Left ventricle myocardium inferior (tissue), 1 donor: ENCODE results near the gene MYH9. TPM values are rescaled to one million over a fixed set of nuclear protein-coding genes. Genes with fewer than 3 reads are reported as not detected.

Source experiments
- DNase-seq: peaks from one replicate; pipeline ENCODE4 v3.0.0-alpha.2; 2020
- H3K27ac ChIP-seq: fragments of 200-600 bp; replicated peaks from 2 replicates; pipeline ENCODE4 v1.8.0; 2021
- H3K27me3 ChIP-seq: fragments of 200-600 bp; 2 replicates; pipeline ENCODE4 v1.8.0; 2021; ENCODE audit warnings: low read depth
- H3K36me3 ChIP-seq: fragments of 200-600 bp; 2 replicates; pipeline ENCODE4 v1.8.0; 2021
- H3K4me1 ChIP-seq: fragments of 200-600 bp; 2 replicates; pipeline ENCODE4 v1.8.0; 2021
- H3K4me3 ChIP-seq: fragments of 200-600 bp; 2 replicates; pipeline ENCODE4 v1.8.0; 2021; ENCODE audit warnings: mild to moderate bottlenecking, moderate library complexity
- H3K9me3 ChIP-seq: fragments of 200-600 bp; replicated peaks from 2 replicates; pipeline ENCODE4 v1.8.0; 2021
- CTCF ChIP-seq: fragments of 200-600 bp; IDR thresholded peaks from 2 replicates; pipeline ENCODE4 v1.8.0; 2021; ENCODE audit warnings: antibody characterized with exemption, mild to moderate bottlenecking, borderline replicate concordance
- intact Hi-C: fragments of 100-400 bp; cut with micrococcal nuclease; formaldehyde crosslinking; loops from one replicate; pipeline ENCODE4 v1.11.0; 2022
- total RNA-seq: library from RNA; stranded (reverse); fragmentation: NEBNext Ultra II Directional; extraction: Animal tissue kit (Norgen Biotek cat#: 25700); gene quantifications from one replicate; pipeline ENCODE4 v1.2.1, GENCODE V29; 2021
- donor health status: DM: no; HTN: yes; CAD: no; lungs with severe emphysema.

The MYH9 gene
- total RNA-seq, 1 donor from 2014 or later, result 150 TPM

- no peak for DNase-seq
- intact Hi-C loops, result no loop called here
- H3K36me3 ChIP-seq, result peaks cover 5% of the 10 kb centered on the region
- peak overlapping the region; percentile 15 for H3K4me3 ChIP-seq
- no peaks in the 10 kb centered on the region for H3K27me3 ChIP-seq
- peaks cover 99% of the 10 kb centered on the region for H3K4me1 ChIP-seq
- H3K9me3 ChIP-seq, result no peaks in the 10 kb centered on the region
- H3K27ac ChIP-seq, result peak overlapping the region; percentile 100
- no peak for TF ChIP-seq CTCF
These were observed 26.8 kb downstream of the MYH9 start for GRCh38 chr22:36360871-36361383.

- DNase-seq, result no peak
- Histone ChIP-seq H3K4me1 (peaks cover 99% of the 10 kb centered on the region), H3K27me3 (no peaks in the 10 kb centered on the region), H3K9me3 (no peaks in the 10 kb centered on the region), H3K36me3 (peaks cover 5% of the 10 kb centered on the region), H3K4me3 (peak overlapping the region; percentile 13), H3K27ac (peak overlapping the region; percentile 100)
- TF ChIP-seq CTCF, result no peak
- intact Hi-C loops, result no loop called here
These were observed 27.8 kb downstream of the MYH9 start for GRCh38 chr22:36360011-36360410.

- H3K27me3 ChIP-seq, result no peaks in the 10 kb centered on the region
- H3K27ac ChIP-seq, result peak overlapping the region; percentile 100
- H3K4me1 ChIP-seq, result peaks cover 97% of the 10 kb centered on the region
- no peaks in the 10 kb centered on the region for H3K9me3 ChIP-seq
- H3K4me3 ChIP-seq, result peak overlapping the region; percentile 2
- DNase-seq, result no peak
- intact Hi-C loops, result no loop called here
- TF ChIP-seq CTCF, result no peak
- H3K36me3 ChIP-seq, result peaks cover 5% of the 10 kb centered on the region
These were observed 28.2 kb downstream of the MYH9 start for GRCh38 chr22:36359470-36359996.

- peaks cover 97% of the 10 kb centered on the region for H3K4me1 ChIP-seq
- H3K36me3 ChIP-seq, result peaks cover 5% of the 10 kb centered on the region
- H3K27me3 ChIP-seq, result no peaks in the 10 kb centered on the region
- no peak for DNase-seq
- TF ChIP-seq CTCF, result no peak
- H3K4me3 ChIP-seq, result peak overlapping the region; percentile 2
- no peaks in the 10 kb centered on the region for H3K9me3 ChIP-seq
- H3K27ac ChIP-seq, result peak overlapping the region; percentile 100
- intact Hi-C loops, result no loop called here
These were observed 29.0 kb downstream of the MYH9 start for GRCh38 chr22:36358533-36359469.

GRCh38 chr22:36356708-36357624 lies 30.8 kb downstream of the MYH9 start:
- peaks cover 97% of the 10 kb centered on the region for H3K4me1 ChIP-seq
- DNase-seq, result no peak

More at GRCh38 chr22:36356708-36357624, 30.8 kb downstream of the MYH9 start:
- no peaks in the 10 kb centered on the region for H3K36me3 ChIP-seq
- H3K27ac ChIP-seq, result peak overlapping the region; percentile 100
- H3K9me3 ChIP-seq, result no peaks in the 10 kb centered on the region
- TF ChIP-seq CTCF, result no peak
- peak overlapping the region; percentile 3 for H3K4me3 ChIP-seq
- no peaks in the 10 kb centered on the region for H3K27me3 ChIP-seq
- intact Hi-C loops, result no loop called here
